Gastrocnemius medialis (tissue), 4 donors: ENCODE results near the gene GSTM2.

Source experiments
- CTCF ChIP-seq, 5 experiments: fragments of 450-650 bp in 3 of 5; fragments of 200-600 bp in 2 of 5; sonication (generic) in 2 of 5; IDR thresholded peaks in 4 of 5; conservative IDR thresholded peaks in 1 of 5; 1 replicate in 4 of 5; 2 replicates in 1 of 5; pipeline ENCODE4 v1.5.1; 2016 to 2019; ENCODE audit warnings: antibody characterized with exemption in 5 of 5, mild to moderate bottlenecking in 3 of 5, moderate library complexity in 3 of 5
- POLR2A ChIP-seq, 2 donors: fragments of 450-650 bp; IDR thresholded peaks; one replicate each; pipeline ENCODE4 v1.6.1; 2017; ENCODE audit warnings: antibody characterized with exemption in 2 of 2, mild to moderate bottlenecking in 2 of 2, moderate library complexity in 2 of 2

DNA sequence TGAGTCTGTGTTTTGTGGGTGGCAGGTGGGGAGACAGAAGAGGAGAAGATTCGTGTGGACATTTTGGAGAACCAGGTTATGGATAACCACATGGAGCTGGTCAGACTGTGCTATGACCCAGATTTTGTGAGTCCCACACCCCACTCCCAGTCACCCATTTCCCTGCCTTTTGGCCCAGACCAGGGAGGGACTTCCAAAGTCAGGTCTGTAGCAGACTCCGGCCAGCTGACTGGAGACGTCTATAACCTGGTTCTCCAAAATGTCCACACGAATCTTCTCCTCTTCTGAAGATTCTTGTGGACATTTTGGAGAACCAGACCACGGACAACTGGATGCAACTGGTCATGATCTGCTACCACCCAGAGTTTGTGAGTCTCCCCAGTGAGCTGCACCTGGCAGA lies 45.8 kb downstream of the GSTM2 start:
- TF ChIP-seq CTCF (IDR thresholded peaks at IDR 0.05 in 4 of 5, conservative IDR thresholded peaks at IDR 0.05 in 1 of 5) (no peak), POLR2A (IDR thresholded peaks at IDR 0.05) (no peak)
